GM12878 (cell line): ENCODE results near the gene AMPD2. TPM values are rescaled to one million over a fixed set of nuclear protein-coding genes. Genes with fewer than 3 reads are reported as not detected.

Source experiments
- ATAC-seq: fragments of 200-7000 bp; cut with Tn5 transposase; 3 replicates; pipeline ENCODE4 v1.9.1; 2020; ENCODE audit warnings: mild to moderate bottlenecking, moderate library complexity
- BruUV-seq: library from RNA; stranded (reverse); fragments of 400-500 nt; replicated peaks from 2 replicates; lab custom pipeline; 2021; lab: Mats Ljungman, UMichigan
- CTCF ChIA-PET: fragments of 300-600 bp; sonication (Branson Sonifier 250); formaldehyde crosslinking; extraction: SDS; loops from one replicate; lab custom pipeline; 2021; ENCODE audit warnings: inconsistent platforms; lab: Yijun Ruan, JAX
- POLR2A ChIA-PET: fragments of 350-600 bp; formaldehyde crosslinking; extraction: SDS; loops from one replicate; lab custom pipeline; 2021; ENCODE audit warnings: inconsistent platforms; lab: Charles Lee
- RAD21 ChIA-PET: fragments of 300-600 bp; sonication (Branson Sonifier 250); formaldehyde crosslinking; loops from one replicate; lab custom pipeline; 2023; ENCODE audit warnings: antibody characterized with exemption; ENCODE audit not compliant: unreplicated experiment; lab: Charles Lee
- SMC1A ChIA-PET: fragments of 300-600 bp; sonication (Branson Sonifier 250); formaldehyde crosslinking; loops from one replicate; lab custom pipeline; 2023; ENCODE audit not compliant: unreplicated experiment, uncharacterized antibody; lab: Charles Lee
- DNase-seq: peaks from one replicate; pipeline ENCODE4 v3.0.0-alpha.2; 2011; ENCODE audit warnings: low read depth, low spot score
- FAIRE-seq: peaks from 3 replicates; lab custom pipeline; 2011; peaks lifted over from hg19 to GRCh38; lab: Jason Lieb, UNC
- H2AFZ ChIP-seq: 2 replicates; pipeline ENCODE4 v1.6.0; 2011; ENCODE audit warnings: low read depth, low read length, control low read depth; ENCODE audit not compliant: control insufficient read depth
- H3K27ac ChIP-seq: 2 replicates; pipeline ENCODE4 v1.5.1; 2011; ENCODE audit warnings: control low read depth; ENCODE audit not compliant: control insufficient read depth, insufficient read depth
- H3K27me3 ChIP-seq, 2 experiments: replicated peaks in 1 of 2; 2 replicates each; pipeline versions ENCODE4 v1.6.0 to v1.6.1; 2011; ENCODE audit warnings: low read length in 1 of 2; ENCODE audit not compliant: control insufficient read depth in 2 of 2, insufficient read depth in 2 of 2
- H3K36me3 ChIP-seq, 2 experiments: 2 replicates each; pipeline ENCODE4 v1.5.1; 2011; ENCODE audit warnings: low read length in 1 of 2; ENCODE audit not compliant: control insufficient read depth in 2 of 2, insufficient read depth in 2 of 2
- H3K4me1 ChIP-seq: 2 replicates; pipeline ENCODE4 v1.6.1; 2011; ENCODE audit warnings: mild to moderate bottlenecking, low read length, moderate library complexity, mixed read lengths; ENCODE audit not compliant: control insufficient read depth, insufficient read depth
- H3K4me2 ChIP-seq: 2 replicates; pipeline ENCODE4 v1.6.0; 2011; ENCODE audit warnings: control low read depth; ENCODE audit not compliant: control insufficient read depth, insufficient read depth
- H3K4me3 ChIP-seq: fragments of 200-600 bp; sonication (generic); 2 replicates; pipeline ENCODE4 v1.5.1; 2016
- H3K79me2 ChIP-seq: 2 replicates; pipeline ENCODE4 v1.6.0; 2011; ENCODE audit warnings: low read length; ENCODE audit not compliant: control insufficient read depth, insufficient read depth
- H3K9ac ChIP-seq: 2 replicates; pipeline ENCODE4 v1.8.0; 2011; ENCODE audit warnings: low read length, control low read depth, mixed read lengths; ENCODE audit not compliant: control insufficient read depth, insufficient read depth
- H3K9me3 ChIP-seq: replicated peaks from 3 replicates; pipeline ENCODE4 v1.5.1; 2011; ENCODE audit warnings: mild to moderate bottlenecking, low read length; ENCODE audit not compliant: control insufficient read depth, insufficient read depth
- H4K20me1 ChIP-seq: 2 replicates; pipeline ENCODE4 v1.6.0; 2011; ENCODE audit not compliant: control insufficient read depth, insufficient read depth
- CEBPB ChIP-seq, 2 experiments: fragments of 150-350 bp in 1 of 2; IDR thresholded peaks; 2 replicates each; pipeline ENCODE4 v1.6.1; 2012 to 2014; ENCODE audit warnings: low read depth in 2 of 2, low read length in 2 of 2, borderline replicate concordance in 1 of 2, inconsistent platforms in 1 of 2
- POLR2A ChIP-seq: IDR thresholded peaks from 2 replicates; pipeline ENCODE4 v1.6.1; 2011; ENCODE audit warnings: low read depth, mild to moderate bottlenecking, low read length
- RBBP5 ChIP-seq: fragments of 200-600 bp; sonication (generic); conservative IDR thresholded peaks from 2 replicates; pipeline ENCODE4 v1.6.1; 2016
- WGBS: methylation state at CpG from one replicate; pipeline ENCODE4 v1.1.6; 2016; ENCODE audit warnings: low lambda C conversion rate; ENCODE audit not compliant: insufficient replicate concordance, insufficient coverage; ENCODE audit errors: missing lambda C conversion rate; 5-methylcytosine and 5-hydroxymethylcytosine counted together
- in situ Hi-C: fragments of 300-500 bp; cut with MboI; formaldehyde crosslinking; loops from 9 replicates; pipeline ENCODE4 v1.14.3; 2018; ENCODE audit warnings: mixed read lengths
- intact Hi-C: fragments of 100-400 bp; cut with micrococcal nuclease; formaldehyde crosslinking; loops from one replicate; pipeline ENCODE4 v1.14.2; 2022; ENCODE audit not compliant: unreplicated experiment
- polyA plus RNA-seq, 11 experiments: library from polyadenylated mRNA; depleted of rRNA in 4 of 11; unstranded in 6 of 11; stranded (reverse) in 5 of 11; fragments of >200 nt; fragmentation: Nextera tagmentation in 4 of 11; fragmentation: Illumina TruSeq in 1 of 11; extraction: Ambion mirVana in 4 of 11; extraction: Trizol in 1 of 11; gene quantifications; 1 replicate in 1 of 11; 2 replicates in 10 of 11; pipeline versions ENCODE4 v1.2.1 to v1.2.3, GENCODE V29; 2011 to 2016; ENCODE audit warnings: inconsistent platforms in 2 of 11, missing spikeins in 2 of 11, low read depth in 1 of 11
- total RNA-seq, 4 experiments: library from RNA; depleted of rRNA in 3 of 4; stranded (reverse); fragments of >200 nt in 3 of 4; fragmentation: Illumina TruSeq in 1 of 4; extraction: Trizol in 1 of 4; gene quantifications; 2 replicates each; pipeline versions ENCODE4 v1.2.1 to v1.2.3, GENCODE V29; 2013 to 2021
- TF ChIP-seq, protein P1 (sequence below): IDR thresholded peaks from 2 replicates; pipeline ENCODE4 v1.6.1; 2012; ENCODE audit warnings: mild to moderate bottlenecking, low read depth, low read length

The AMPD2 gene
- total and polyA plus RNA-seq, 10 of the 15 experiments (the other 5 are each of a cell fraction or from before 2014, with no cell fraction given): 2.0 to 75.9 (median 31.3) TPM

DNA sequence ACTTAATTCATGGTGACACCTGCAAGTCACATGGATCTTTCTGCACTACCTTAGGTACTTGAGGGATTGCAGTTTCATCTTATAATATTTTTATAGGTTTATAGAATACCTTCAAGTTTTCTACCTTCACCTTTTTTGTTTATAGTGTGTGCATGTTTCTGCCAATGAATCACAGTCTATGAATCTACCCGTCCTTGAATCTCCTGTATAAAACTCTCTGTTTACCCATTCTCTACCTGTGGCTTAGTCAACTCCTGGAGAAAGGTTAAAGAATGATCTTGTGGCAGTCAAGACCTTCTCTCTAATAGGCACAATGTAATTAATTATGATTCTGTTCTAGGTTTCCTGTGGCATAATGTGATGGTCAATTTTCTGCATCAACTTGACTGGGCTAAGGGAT is 45.0 kb downstream of the AMPD2 start:
- BruUV-seq: no TSS peak
- CTCF ChIA-PET: no interaction called here
- H3K4me1 ChIP-seq: peaks cover 3% of the 10 kb centered on the region; the same call in 1 of the 2 replicates

DNA sequence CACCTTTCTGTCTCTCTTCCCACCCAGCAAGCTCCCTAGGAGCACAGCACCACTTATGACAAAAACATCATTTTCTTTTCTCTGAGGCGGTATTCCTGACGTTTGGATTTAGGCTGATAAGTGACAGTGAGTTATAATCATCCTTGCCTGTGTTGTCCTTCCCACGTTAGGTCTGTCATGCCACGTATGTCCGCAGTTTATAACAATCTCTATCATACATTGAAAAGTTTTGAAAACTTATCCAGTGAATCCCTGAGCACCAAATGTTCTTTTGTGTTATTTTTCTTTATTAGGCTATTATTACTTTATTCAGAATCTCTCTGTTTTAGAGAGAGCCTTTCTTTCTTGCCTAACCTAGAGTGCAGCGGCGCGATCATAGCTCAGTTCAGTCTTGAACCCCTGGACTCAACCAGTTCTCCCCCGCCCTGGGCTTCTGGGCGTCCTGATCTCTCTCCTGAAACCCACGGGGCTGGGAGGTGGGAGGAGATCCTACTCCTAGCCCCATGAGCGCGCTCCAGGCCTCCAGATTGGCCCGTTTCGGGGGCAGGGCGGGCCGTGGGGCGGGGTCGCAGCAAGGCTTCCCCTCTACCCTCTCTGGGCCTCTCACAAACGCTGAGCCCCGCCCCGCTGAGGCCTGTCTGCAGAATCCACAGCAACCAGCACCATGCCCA is 48.0 kb downstream of the AMPD2 start, which contains the start of gene GSTM2:
Gene GSTM2, plus strand, starts transcription at position 606 of the 671 bp plus-strand sequence. Its CDS starts 59 bp downstream, at position 665.
- POLR2A ChIA-PET: no interaction called here
- Histone ChIP-seq H4K20me1 (no peaks in the 10 kb centered on the region), H3K27ac (no peak within 1 kb of the TSS), H3K9ac (peak within 1 kb of the TSS; percentile 4; the same call in 1 of the 2 replicates), H3K9me3 (no peaks in the 10 kb centered on the region), H3K79me2 (no peaks in the 10 kb centered on the region), H3K4me1 (peaks cover 10% of the 10 kb centered on the region), H3K4me2 (peak within 1 kb of the TSS; percentile 87), H3K36me3 (no peaks in the 10 kb centered on the region), H3K4me3 (peak within 1 kb of the TSS; percentile 63), H3K27me3 (no peaks in the 10 kb centered on the region), H2AFZ (peak within 1 kb of the TSS; percentile 29)
- intact Hi-C loops (no loop called here), in situ Hi-C loops (no loop called here)
- WGBS: 21% methylated on average over 22 of the region's 22 CpGs
- DNase-seq: peak; percentile 41
- no TSS peak for BruUV-seq
- SMC1A ChIA-PET: no interaction called here
- CTCF ChIA-PET: interaction anchor here (0.6 to 1.8 kb wide), 5 partner anchors 9 to 317 kb away, joined by 3 to 6 read pairs (median 4); partner anchors contain the start of gene AHCYL1
- TF ChIP-seq CEBPB (IDR thresholded peaks at IDR 0.05; ENCODE audit: borderline replicate concordance in 1 of 2, low read depth in 2 of 2, low read length in 2 of 2): no peak
- 0 out of 2 replicates have a peak, but pooled peaks have one; percentile 21 for TF ChIP-seq POLR2A
- TF ChIP-seq, protein P1, sequence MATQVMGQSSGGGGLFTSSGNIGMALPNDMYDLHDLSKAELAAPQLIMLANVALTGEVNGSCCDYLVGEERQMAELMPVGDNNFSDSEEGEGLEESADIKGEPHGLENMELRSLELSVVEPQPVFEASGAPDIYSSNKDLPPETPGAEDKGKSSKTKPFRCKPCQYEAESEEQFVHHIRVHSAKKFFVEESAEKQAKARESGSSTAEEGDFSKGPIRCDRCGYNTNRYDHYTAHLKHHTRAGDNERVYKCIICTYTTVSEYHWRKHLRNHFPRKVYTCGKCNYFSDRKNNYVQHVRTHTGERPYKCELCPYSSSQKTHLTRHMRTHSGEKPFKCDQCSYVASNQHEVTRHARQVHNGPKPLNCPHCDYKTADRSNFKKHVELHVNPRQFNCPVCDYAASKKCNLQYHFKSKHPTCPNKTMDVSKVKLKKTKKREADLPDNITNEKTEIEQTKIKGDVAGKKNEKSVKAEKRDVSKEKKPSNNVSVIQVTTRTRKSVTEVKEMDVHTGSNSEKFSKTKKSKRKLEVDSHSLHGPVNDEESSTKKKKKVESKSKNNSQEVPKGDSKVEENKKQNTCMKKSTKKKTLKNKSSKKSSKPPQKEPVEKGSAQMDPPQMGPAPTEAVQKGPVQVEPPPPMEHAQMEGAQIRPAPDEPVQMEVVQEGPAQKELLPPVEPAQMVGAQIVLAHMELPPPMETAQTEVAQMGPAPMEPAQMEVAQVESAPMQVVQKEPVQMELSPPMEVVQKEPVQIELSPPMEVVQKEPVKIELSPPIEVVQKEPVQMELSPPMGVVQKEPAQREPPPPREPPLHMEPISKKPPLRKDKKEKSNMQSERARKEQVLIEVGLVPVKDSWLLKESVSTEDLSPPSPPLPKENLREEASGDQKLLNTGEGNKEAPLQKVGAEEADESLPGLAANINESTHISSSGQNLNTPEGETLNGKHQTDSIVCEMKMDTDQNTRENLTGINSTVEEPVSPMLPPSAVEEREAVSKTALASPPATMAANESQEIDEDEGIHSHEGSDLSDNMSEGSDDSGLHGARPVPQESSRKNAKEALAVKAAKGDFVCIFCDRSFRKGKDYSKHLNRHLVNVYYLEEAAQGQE: no peak
- peak; percentile 100 for ATAC-seq
- RAD21 ChIA-PET: interaction anchor here (0.9 to 1.0 kb wide), 2 partner anchors 15 to 106 kb away, joined by 3 read pairs; no protein-coding TSS in a partner anchor
- no peak for FAIRE-seq

More for the DNA sequence above, 45.0 kb downstream of the AMPD2 start:
- H4K20me1 ChIP-seq: no peaks in the 10 kb centered on the region
- no peak overlapping the region for H3K27ac ChIP-seq
- in situ Hi-C loops (no loop called here), intact Hi-C loops (no loop called here)
- no peak for FAIRE-seq
- no peak for ATAC-seq
- no peaks in the 10 kb centered on the region for H3K9me3 ChIP-seq
- no peak overlapping the region for H3K9ac ChIP-seq
- ChIA-PET RAD21 (no interaction called here), SMC1A (no interaction called here), POLR2A (no interaction called here)
- TF ChIP-seq RBBP5: no peak
- 43% methylated on average over 1 of the region's 1 CpG for WGBS
- no peaks in the 10 kb centered on the region for H3K36me3 ChIP-seq
- H3K4me3 ChIP-seq: no peak overlapping the region
- no peak for DNase-seq
- H3K27me3 ChIP-seq: no peaks in the 10 kb centered on the region
- H2AFZ ChIP-seq: no peak overlapping the region
- H3K79me2 ChIP-seq: no peaks in the 10 kb centered on the region
- H3K4me2 ChIP-seq: no peak overlapping the region
